ENCODE data around the gene TAF1.

- no peak for TF ChIP-seq CTCF (IDR thresholded peaks at IDR 0.05)
- TF ChIP-seq POLR2A (IDR thresholded peaks at IDR 0.05) = no peak
Measured at GRCh38 chrX:71320126-71320525, 46.0 kb upstream of the TAF1 start.
